ENCODE measurements around the gene MPC2. TPM values are rescaled to one million over a fixed set of nuclear protein-coding genes. Genes with fewer than 3 reads are reported as not detected.
A peak's percentile ranks its signal among the peaks of the same experiment; 100 is the strongest.

MPC2 gene
- total and polyA plus RNA-seq, 2 experiments from 2014 or later: 56.8 to 231 TPM

- TF ChIP-seq, protein P1, sequence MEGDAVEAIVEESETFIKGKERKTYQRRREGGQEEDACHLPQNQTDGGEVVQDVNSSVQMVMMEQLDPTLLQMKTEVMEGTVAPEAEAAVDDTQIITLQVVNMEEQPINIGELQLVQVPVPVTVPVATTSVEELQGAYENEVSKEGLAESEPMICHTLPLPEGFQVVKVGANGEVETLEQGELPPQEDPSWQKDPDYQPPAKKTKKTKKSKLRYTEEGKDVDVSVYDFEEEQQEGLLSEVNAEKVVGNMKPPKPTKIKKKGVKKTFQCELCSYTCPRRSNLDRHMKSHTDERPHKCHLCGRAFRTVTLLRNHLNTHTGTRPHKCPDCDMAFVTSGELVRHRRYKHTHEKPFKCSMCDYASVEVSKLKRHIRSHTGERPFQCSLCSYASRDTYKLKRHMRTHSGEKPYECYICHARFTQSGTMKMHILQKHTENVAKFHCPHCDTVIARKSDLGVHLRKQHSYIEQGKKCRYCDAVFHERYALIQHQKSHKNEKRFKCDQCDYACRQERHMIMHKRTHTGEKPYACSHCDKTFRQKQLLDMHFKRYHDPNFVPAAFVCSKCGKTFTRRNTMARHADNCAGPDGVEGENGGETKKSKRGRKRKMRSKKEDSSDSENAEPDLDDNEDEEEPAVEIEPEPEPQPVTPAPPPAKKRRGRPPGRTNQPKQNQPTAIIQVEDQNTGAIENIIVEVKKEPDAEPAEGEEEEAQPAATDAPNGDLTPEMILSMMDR (IDR thresholded peaks at IDR 0.05; ENCODE audit: low read depth, low read length): no peak
- Histone ChIP-seq H3K27me3 (no peaks in the 10 kb centered on the region), H3K4me3 (no peak overlapping the region), H3K4me1 (ENCODE audit: low read depth) (no peaks in the 10 kb centered on the region), H3K36me3 (no peaks in the 10 kb centered on the region), H3K27ac (no peak overlapping the region), H3K9me3 (ENCODE audit: low read depth) (peaks cover 4% of the 10 kb centered on the region)
- no peak for DNase-seq (ENCODE audit: low read depth in 1 of 2, low spot score in 1 of 2)
These were observed 26.3 kb downstream of the MPC2 start for GRCh38 chr1:167910530-167910929.

GRCh38 chr1:167909691-167910180, 27.1 kb downstream of the MPC2 start:
- Histone ChIP-seq H3K27me3 (no peaks in the 10 kb centered on the region), H3K4me1 (ENCODE audit: low read depth) (no peaks in the 10 kb centered on the region), H3K36me3 (no peaks in the 10 kb centered on the region), H3K4me3 (no peak overlapping the region), H3K27ac (no peak overlapping the region), H3K9me3 (ENCODE audit: low read depth) (peaks cover 4% of the 10 kb centered on the region)
- DNase-seq (ENCODE audit: low read depth in 1 of 2, low spot score in 1 of 2): no peak
- TF ChIP-seq, protein P1 (IDR thresholded peaks at IDR 0.05; ENCODE audit: low read depth, low read length): no peak

DNA sequence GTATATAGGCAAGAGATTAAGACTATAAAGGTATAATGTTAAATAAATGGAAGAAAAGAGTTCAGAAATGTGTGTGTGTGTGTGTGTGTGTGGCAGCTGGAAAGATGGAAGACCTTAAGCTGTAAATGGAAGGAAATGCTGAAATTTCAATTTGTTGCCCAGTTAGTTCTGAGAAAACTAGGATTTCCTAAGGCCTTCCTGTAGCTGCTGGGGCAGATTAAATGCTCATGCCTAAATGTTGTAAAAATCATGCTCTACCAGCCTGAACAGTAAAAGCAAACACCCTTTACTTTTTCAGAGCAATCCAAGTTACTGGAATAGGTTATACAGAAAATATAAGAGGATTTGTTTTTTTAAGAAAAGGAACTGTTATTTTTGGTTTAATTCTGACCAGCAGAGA, 31.2 kb downstream of the MPC2 start:
- H3K27me3 ChIP-seq: no peaks in the 10 kb centered on the region
- DNase-seq (ENCODE audit: low read depth in 1 of 2, low spot score in 1 of 2): peak in 1 of 2 donors; percentile 38
- H3K9me3 ChIP-seq (ENCODE audit: low read depth): peaks cover 4% of the 10 kb centered on the region
- H3K27ac ChIP-seq: no peak overlapping the region
- H3K4me3 ChIP-seq: no peak overlapping the region
- TF ChIP-seq, protein P1 (IDR thresholded peaks at IDR 0.05; ENCODE audit: low read depth, low read length): no peak
- no peaks in the 10 kb centered on the region for H3K4me1 ChIP-seq (ENCODE audit: low read depth)
- no peaks in the 10 kb centered on the region for H3K36me3 ChIP-seq

DNA sequence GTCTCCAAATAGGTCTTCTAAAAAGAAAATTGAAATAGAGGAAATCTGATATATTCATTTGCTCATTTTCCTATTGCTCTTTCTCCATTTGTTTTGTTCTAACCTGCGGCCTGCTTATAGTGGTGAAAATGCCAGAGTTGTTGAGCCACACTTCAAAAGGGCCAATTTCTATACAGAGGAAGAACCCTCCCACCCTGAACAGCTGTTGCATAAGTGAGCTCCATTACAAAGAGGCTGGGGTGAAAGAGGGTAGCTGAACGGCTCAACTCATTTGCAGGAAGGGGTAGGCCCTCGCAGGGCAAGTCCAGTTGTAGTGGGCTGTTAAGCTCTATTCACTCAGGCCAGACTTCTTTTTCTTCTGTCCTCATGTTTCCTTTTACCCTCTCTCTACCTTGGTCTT, 31.7 kb downstream of the MPC2 start:
- Histone ChIP-seq H3K36me3 (no peaks in the 10 kb centered on the region), H3K4me3 (no peak overlapping the region), H3K4me1 (ENCODE audit: low read depth) (no peaks in the 10 kb centered on the region), H3K9me3 (ENCODE audit: low read depth) (peaks cover 4% of the 10 kb centered on the region), H3K27ac (peak overlapping the region; percentile 15), H3K27me3 (no peaks in the 10 kb centered on the region)
- DNase-seq (ENCODE audit: low read depth in 1 of 2, low spot score in 1 of 2): peak in 1 of 2 donors; percentile 61
- TF ChIP-seq, protein P1 (IDR thresholded peaks at IDR 0.05; ENCODE audit: low read depth, low read length): no peak

DNA sequence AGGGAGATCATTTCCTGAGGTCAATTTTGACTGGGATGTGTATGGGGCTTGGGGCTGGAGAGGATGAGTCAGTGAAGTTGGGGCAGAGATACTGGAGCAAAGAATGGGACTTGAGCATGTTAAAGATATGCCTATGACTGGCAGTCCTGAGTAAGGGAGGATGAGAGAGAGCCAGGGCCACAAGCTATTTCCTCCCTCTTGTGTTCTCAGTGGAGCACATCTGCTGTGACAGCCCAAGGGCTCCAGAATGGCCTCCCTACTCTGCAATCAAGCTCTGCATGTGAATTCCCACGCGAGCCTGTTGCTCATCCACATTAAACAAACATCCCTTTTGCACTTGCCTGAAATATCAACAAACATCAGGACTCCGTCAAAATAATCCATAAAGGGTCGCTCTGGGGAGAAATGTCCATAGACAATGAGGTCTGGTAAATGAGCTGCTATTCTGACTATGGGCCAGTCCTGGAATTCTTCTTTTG, 32.2 kb downstream of the MPC2 start:
- peak in 1 of 2 donors; percentile 61 for DNase-seq (ENCODE audit: low read depth in 1 of 2, low spot score in 1 of 2)
- no peaks in the 10 kb centered on the region for H3K36me3 ChIP-seq
- H3K27me3 ChIP-seq: no peaks in the 10 kb centered on the region
- no peaks in the 10 kb centered on the region for H3K4me1 ChIP-seq (ENCODE audit: low read depth)
- TF ChIP-seq, protein P1 (IDR thresholded peaks at IDR 0.05; ENCODE audit: low read depth, low read length): no peak
- peak overlapping the region; percentile 15 for H3K27ac ChIP-seq
- peaks cover 4% of the 10 kb centered on the region for H3K9me3 ChIP-seq (ENCODE audit: low read depth)
- no peak overlapping the region for H3K4me3 ChIP-seq

Measured in cardiac muscle cell (in vitro differentiated cells and primary cell).